Retinal pigment epithelial cell (primary cell): ENCODE results near the gene CENPM.

Experiments
- DNase-seq: peaks from one replicate; pipeline ENCODE4 v3.0.0-alpha.2; 2010; ENCODE audit warnings: low read depth
- H3K4me3 ChIP-seq: 2 replicates; pipeline ENCODE4 v1.5.1; 2011; ENCODE audit warnings: mild to moderate bottlenecking, low read length, control low read depth, moderate library complexity
- CTCF ChIP-seq: conservative IDR thresholded peaks from 2 replicates; pipeline ENCODE4 v1.5.1; 2011; ENCODE audit warnings: low read depth, low read length, control low read depth, inconsistent platforms

Gene CENPM

GRCh38 chr22:41946629-41947423 is at the start of gene CENPM:
Gene CENPM (minus strand): TSS chr22:41947152. CDS start chr22:41947076, 76 bp downstream.
- no peak for TF ChIP-seq CTCF
- H3K4me3 ChIP-seq: peak within 1 kb of the TSS; percentile 85
- DNase-seq: peak; percentile 76

GRCh38 chr22:41995211-41995610 is 48.3 kb upstream of the CENPM start:
- TF ChIP-seq CTCF: no peak
- DNase-seq: no peak
- no peak overlapping the region for H3K4me3 ChIP-seq

- no peak for TF ChIP-seq CTCF
- DNase-seq: no peak
- H3K4me3 ChIP-seq: no peak overlapping the region
Measured at GRCh38 chr22:41992496-41992895, 45.5 kb upstream of the CENPM start.

GRCh38 chr22:41991111-41991510 is 44.2 kb upstream of the CENPM start:
- TF ChIP-seq CTCF: no peak
- no peak for DNase-seq
- no peak overlapping the region for H3K4me3 ChIP-seq

- DNase-seq: no peak
Measured at GRCh38 chr22:41989246-41989645, 42.3 kb upstream of the CENPM start.

GRCh38 chr22:41987276-41987675 is 40.3 kb upstream of the CENPM start:
- DNase-seq: no peak
- TF ChIP-seq CTCF: no peak

More at GRCh38 chr22:41989246-41989645, 42.3 kb upstream of the CENPM start:
- H3K4me3 ChIP-seq: no peak overlapping the region
- no peak for TF ChIP-seq CTCF

More at GRCh38 chr22:41987276-41987675, 40.3 kb upstream of the CENPM start:
- no peak overlapping the region for H3K4me3 ChIP-seq
